ENCODE results near the gene ASB16.

Gene ASB16

DNA sequence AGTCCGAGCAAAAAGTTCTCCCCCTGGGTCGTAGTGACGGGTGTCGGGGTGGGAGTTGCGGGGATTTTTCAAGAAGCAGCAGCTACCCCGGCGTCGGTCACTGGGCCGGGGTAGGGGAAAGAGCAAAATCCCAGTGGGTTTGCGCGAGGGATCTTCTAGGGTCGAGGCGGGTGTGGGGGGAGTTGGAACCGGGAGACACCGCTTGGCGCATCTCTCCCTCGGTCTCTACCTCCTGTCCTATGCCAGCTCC lies 51.3 kb downstream of the ASB16 start:
- Histone ChIP-seq H3K4me3 (ENCODE audit: low read length) (peak overlapping the region; percentile 90), H3K9ac (ENCODE audit: low read length) (peak overlapping the region; percentile 97), H3K36me3 (ENCODE audit: control insufficient read depth, insufficient read depth, low read length, severe bottlenecking) (peaks cover 4% of the 10 kb centered on the region), H3K27me3 (replicated peaks; ENCODE audit: control insufficient read depth, insufficient read depth, low read length) (no peaks in the 10 kb centered on the region), H3K4me1 (ENCODE audit: control insufficient read depth, insufficient read depth, low read length) (peaks cover 39% of the 10 kb centered on the region), H3K9me3 (ENCODE audit: control insufficient read depth, low read length) (no peaks in the 10 kb centered on the region)
- no peak for DNase-seq (ENCODE audit: low read depth)

DNA sequence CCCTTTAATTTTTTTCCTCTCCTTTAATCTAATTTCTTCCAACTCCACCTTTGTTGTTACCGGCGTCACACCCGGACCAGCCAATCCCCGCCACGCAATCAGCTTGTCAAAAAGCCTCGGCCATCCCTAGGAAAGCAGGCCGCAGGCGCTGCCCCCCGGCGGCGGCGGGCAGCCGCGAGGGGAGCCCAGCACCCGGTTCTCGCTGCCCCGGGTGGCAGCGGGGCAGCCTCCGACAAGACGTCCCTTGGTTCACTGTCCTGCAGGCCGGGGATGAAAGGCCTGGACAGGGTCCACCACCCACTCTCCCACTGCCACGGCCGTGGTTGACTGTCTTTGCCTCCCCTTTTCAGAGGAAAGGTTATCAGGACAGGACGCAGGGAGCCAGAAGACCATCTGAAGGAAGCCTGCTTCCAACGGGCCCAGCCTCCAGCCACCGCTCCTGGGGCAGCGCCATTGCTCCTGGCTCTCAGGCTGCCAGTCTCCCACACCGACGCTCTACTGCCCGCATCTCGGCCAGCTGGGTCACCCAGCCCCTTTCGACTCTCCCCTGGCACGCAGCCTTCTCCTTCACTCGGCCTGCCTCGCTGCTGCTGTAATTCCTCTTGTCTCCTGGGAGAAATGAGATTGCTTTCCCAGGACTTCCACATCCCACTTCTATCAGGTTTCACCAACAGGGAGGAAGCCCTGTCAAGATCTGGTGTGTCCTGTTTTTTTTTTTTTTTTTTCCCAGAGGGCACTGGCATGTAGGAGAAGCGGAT lies 51.8 kb downstream of the ASB16 start:
- peak; percentile 89 for DNase-seq (ENCODE audit: low read depth)
- Histone ChIP-seq H3K9ac (ENCODE audit: low read length) (peak overlapping the region; percentile 97), H3K27me3 (replicated peaks; ENCODE audit: control insufficient read depth, insufficient read depth, low read length) (no peaks in the 10 kb centered on the region), H3K9me3 (ENCODE audit: control insufficient read depth, low read length) (no peaks in the 10 kb centered on the region), H3K4me1 (ENCODE audit: control insufficient read depth, insufficient read depth, low read length) (peaks cover 34% of the 10 kb centered on the region), H3K36me3 (ENCODE audit: control insufficient read depth, insufficient read depth, low read length, severe bottlenecking) (no peaks in the 10 kb centered on the region), H3K4me3 (ENCODE audit: low read length) (peak overlapping the region; percentile 90)

DNA sequence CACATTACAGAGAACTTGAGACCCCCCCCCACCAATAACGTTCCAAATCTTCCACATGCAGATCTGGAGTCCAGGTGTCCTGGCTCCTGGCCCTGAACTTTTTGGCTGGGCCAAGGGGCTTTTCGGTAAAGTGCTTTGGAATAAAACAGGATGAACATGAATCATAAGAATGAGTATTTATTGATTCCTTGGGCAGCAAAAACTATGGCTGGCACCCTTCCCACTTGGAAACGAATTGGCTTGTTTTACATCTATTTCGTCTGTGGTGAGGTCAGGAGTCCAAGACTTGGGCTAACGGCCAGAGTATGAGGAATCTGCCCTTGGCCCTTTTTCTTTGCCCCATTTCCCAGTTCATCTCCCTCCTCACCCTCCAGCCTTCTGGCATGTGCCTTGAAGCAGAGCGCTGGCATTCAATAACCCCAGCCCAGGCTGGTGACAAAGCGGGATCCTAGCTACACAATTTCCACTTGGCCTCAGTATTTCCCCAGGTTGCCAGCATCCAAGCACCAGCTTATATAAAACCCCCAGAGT lies 53.1 kb downstream of the ASB16 start:
- Histone ChIP-seq H3K9me3 (ENCODE audit: control insufficient read depth, low read length) (no peaks in the 10 kb centered on the region), H3K36me3 (ENCODE audit: control insufficient read depth, insufficient read depth, low read length, severe bottlenecking) (no peaks in the 10 kb centered on the region), H3K4me1 (ENCODE audit: control insufficient read depth, insufficient read depth, low read length) (peaks cover 25% of the 10 kb centered on the region), H3K9ac (ENCODE audit: low read length) (no peak overlapping the region), H3K4me3 (ENCODE audit: low read length) (no peak overlapping the region), H3K27me3 (replicated peaks; ENCODE audit: control insufficient read depth, insufficient read depth, low read length) (no peaks in the 10 kb centered on the region)
- DNase-seq (ENCODE audit: low read depth): peak; percentile 29

All from adipocyte (in vitro differentiated cells).